SIG-M5 treated with dmso at 0.1 percent for 504 hours (cell line): Measurements from ENCODE around the gene PHF21B.
"Not testable (repeated sequence)": the region's sequence is repeated elsewhere in the genome, so short reads cannot be mapped to it uniquely, and the experiment has no call there.

ENCODE experiments used
- DNase-seq: peaks from one replicate; lab custom pipeline; 2025; ENCODE audit not compliant: unreplicated experiment; lab: John Stamatoyannopoulos, UW

PHF21B gene

DNA sequence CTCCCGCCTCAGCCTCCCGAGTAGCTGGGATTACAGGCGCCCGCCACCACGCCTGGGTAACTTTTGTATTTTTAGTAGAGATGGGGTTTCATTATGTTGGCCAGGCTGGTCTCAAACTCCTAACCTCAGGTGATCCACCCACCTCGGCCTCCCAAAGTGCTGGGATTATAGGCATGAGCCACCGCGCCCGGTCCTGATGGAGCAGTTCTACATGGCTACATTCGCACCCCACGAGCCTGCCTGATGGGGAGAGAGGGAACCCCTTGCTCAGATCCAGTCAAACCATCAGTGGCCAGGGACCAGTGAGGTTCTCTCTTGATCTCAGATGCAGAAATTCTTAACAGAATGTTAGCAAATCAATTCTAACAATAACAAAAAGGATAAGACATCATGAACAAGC is 88.0 kb downstream of the PHF21B start:
- DNase-seq, result not testable (repeated sequence)

DNA sequence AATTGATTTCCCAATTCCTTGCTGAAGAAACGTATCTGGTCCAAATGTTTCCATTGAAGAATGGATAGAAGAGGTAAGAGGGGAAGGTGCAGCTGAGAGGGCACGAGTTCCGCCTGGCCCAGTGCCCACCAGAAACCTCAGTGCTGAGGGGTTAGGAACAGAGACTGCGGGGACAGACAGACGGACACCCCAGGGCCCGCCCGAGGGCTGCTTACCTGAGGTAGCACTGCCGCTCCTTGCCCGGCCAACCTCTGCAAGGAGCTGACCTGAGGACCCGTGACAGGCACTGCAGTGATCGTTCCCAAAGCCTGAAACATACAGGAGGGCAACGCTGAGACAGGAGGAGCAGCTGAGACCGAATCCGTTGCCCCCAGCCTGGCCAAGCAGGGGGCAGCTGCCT is 89.6 kb downstream of the PHF21B start:
- DNase-seq, result no peak

- DNase-seq, result no peak
Measured at GRCh38 chr22:44919691-44920090, 90.1 kb downstream of the PHF21B start.

DNA sequence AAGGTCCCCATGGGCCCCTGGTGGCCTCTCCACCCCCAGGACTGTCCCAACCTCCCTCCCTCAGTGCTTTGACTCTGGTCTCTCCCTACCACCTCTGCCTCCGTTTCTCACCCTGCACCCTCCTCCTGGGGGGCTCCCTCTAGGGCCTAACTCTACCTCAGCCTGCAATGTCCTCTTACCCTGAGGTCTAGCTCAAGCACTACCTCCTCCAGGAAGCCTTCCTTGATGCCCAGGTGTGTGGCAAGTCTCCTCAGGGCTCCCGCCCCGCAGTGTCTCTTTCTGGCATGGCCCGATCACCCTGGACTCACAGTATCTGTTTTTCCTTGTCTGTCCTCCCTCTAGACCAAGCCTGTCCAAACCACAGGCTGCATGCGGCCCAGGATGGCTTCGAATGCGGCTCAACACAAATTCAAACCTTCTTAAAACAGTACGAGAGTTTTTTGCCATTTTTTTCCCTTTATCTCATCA is 90.8 kb downstream of the PHF21B start:
- no peak for DNase-seq

DNA sequence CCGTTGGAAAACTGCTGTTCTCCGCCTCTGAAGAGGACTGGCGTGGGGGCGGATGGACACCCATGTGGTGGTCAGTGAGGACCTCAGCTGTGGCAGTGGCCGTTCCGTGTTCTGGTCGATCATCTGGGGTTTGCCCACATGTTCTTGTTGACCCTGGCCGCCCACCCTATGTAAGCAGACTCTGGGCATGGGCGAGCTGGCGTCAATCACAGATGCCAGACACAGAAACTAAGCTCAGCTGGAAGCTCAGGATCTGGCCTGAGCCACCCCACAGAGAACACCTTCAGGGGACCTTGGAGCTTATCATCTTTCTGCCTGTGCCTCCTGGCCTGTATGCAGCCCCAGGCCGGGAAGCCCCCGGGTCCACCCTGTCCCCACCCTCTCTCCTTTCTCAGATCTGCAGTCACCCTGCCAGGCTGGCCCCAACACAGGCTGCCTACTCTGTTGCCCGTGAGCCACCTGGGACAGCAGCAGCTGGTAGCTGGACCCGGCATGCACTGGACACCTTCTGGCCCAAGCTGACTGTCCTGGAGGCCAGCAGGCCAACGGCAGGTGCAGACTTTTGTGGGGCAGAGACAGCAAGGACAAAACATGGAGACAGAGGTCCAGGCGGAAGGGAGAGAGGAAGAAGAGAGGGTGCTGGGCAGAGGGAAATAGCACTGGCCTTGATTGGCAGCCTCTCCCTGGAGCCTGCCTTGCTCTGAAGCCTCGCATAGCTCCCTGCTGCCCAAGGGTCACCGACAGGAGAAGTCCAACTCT is 91.5 kb downstream of the PHF21B start:
- no peak for DNase-seq

DNA sequence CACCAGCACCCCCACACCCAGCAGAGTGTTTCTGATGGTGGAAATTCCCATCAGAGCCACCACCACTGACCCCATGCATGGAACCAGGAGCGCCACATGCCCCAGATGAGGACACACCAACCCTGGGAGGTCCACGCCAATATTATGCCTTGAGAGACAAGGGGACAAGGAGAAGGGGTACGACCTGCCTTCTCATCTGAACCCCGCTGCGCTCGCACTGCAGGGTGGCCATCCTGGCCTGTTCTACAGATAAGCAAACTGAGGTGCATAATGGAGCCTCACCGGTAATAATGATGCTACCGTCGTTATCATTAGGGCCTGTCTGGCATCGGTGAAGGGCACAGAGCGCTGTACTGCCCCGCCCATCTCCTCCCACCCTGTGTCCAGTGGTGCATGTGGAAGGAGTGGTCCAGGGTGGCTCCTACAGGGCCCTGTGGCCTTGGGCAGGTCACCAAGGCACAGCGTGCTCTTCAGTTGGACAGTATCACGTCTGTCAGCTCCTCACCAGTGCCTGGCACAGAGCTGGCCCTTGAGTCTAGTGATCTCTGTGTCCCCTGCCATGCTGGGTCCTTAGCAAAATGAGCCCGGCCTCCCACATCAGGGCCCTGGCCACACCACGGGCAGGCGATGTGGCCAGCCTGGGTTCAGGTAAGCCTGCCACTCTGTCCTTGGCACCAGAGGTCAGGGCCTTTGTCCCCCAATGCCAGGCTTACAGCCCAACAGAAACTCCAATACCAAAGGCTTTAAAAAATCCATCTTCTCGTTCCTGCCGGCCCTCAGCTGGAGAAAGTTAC is 92.2 kb downstream of the PHF21B start:
- DNase-seq, result no peak

GRCh38 chr22:44916281-44917231 is 93.2 kb downstream of the PHF21B start:
- no peak for DNase-seq

GRCh38 chr22:44915441-44915840 is 94.4 kb downstream of the PHF21B start:
- DNase-seq, result no peak

DNA sequence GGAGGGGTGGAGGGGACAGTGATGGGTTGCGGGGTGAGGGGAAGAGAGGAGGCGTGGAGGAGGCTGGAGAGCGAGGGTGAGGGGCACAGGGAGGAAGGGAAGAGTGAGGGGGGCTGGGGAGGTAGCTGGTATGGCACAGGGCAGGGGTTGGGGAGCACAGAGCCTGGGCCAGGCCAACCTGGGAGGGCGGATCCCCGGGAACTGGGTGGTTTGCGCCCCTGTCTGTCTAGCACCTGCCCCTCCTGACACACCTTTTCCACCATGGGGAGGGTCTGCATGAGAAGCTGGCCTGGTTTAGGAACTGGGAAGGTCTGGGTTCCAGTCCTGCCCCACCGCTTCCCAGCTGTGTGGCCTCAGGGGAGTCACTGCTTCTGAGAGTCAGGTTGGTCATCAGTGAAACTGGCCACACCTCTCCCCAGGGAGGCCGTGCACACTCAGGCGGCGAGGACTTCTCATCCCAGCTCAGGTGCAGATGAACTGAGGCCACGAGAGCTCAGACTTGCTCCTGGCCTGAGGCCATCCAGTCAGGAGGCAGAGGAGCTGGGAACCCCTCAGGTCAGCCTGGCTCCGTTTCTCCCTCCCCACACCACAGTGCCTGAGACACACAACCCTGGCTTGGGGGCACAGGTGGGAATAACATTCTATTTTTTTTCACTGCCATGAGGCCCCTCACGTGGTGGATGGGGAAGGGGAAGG is 95.6 kb downstream of the PHF21B start:
- DNase-seq, result no peak

DNA sequence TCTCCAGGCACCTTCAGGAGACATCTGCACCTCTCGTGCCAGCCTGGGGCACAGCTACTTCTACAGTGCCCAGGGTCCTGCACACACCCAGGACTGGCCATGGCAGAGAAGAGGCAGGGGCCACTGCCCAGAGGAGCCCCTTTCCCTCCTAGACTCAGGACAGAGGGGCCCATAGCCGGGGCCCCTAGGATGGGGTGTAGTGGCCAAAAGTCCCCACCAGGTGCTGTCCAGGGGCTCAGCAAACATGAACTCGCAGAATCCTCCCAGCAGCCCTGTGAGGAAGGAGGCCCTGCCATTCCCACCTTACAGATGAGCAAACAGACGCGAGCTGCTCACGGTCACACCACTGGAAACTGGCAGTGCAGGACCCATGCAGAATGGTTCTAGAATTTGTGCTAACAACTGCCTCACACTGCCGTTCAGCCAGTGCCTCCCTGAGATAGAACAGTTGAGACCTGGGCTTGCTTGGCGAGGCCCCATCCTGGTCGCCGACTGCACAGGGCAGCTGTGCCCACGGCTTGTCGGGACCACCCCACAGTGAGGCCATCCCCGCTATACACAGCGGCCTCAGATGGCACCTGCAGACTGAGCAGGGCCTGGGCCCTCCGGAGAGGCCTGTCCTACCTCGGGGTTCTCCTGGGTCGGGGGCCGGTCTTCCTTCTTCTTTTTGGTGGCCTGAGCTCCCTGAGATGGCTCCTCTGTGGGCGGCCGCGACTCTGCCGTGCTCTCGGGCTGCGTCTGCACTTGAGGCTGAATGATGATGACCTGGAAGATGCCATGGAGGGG is 96.4 kb downstream of the PHF21B start:
- no peak for DNase-seq

DNA sequence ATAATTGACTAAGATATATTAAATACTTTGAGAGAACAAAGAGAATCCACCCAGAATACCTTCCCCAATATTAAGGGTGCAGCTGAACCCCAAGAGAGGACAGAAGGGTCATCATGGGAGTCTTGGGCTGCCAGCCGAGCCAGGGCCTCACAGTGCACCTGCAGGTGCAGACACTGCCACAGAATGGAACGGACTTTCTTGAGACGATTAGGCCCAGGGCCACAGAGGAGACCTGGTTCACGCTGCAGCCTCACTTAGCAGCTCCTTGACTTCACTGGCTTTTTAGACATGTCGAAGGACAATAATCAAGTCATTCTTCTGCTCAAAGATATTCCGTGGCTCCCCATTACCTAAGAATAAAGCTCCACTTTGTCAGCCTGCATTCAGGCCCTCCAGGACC is 100.6 kb downstream of the PHF21B start:
- DNase-seq, result no peak

DNA sequence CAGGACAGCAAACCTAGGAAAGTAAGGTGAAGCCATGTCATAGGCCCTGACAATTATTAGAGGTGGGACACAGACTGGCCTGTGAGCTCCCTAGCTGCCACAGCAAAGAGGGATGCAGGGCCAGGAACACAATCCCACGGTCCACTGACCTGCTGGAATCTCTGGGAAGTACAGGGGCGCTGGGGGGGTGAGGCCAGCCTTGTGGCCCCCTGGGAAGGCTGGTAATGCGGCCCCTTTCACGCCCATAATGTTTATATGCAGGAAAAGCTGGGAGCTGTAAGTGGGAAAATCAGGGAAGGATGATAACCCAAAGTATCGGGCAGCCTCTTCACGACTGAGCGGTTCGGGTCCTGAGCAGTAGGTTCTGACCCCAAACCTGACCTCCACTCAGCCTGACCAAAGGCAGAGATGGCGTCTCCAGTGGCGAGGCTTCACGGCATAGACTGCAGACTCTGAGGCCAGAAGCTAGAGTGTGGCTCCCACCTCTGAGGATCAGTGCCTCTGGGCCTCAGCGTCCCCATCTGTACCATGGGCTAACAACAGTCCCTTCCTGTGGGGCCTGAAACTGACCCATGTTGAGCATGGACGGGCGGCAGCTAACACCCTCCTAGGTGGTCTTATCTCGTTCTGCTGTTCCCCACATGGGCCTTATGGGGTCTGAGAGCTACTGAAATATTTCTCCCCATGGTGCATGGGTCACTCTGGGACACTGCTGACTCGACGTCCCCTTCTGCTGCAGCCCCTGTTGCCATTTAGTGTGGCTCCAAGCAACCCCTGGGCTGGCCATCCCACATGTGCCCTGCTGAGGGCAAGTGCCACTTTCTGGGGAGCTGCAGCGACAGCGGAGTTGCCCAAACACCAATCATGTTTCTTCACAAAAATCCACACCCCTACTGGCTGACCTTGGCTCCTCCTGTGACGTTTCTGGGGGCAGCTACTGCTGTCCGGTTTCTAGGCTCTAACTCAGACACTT is 101.8 kb downstream of the PHF21B start:
- no peak for DNase-seq

- DNase-seq, result no peak
Measured at GRCh38 chr22:44906999-44907644, 102.7 kb downstream of the PHF21B start.

GRCh38 chr22:44906248-44906936 is 103.4 kb downstream of the PHF21B start:
- DNase-seq, result no peak

GRCh38 chr22:44904492-44905152 is 105.2 kb downstream of the PHF21B start:
- not testable (repeated sequence) for DNase-seq

DNA sequence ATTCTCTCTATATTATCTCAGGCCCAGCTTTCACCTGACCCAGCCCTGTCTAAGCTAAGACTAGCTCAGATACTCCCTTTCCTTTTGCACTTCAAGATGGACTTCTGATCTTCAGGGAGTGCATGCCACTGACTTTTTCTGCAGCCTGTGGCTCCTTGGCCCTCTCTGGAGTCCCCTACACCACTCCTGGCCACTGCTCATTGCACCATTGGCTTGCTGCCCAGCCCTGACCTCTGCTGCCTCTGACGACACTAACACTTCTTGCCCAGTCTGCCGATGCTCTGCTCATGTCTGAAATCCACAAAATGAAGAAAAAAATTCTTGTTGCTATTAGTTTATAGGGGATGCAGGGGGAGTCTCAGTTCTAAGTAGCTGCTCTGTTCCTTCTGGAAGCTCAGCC is 106.6 kb downstream of the PHF21B start:
- not testable (repeated sequence) for DNase-seq

GRCh38 chr22:44901301-44901700 is 108.5 kb downstream of the PHF21B start:
- no peak for DNase-seq
